Measurements from ENCODE around the gene FLNC. TPM values are rescaled to one million over a fixed set of nuclear protein-coding genes. Genes with fewer than 3 reads are reported as not detected.
A peak's percentile ranks its signal among the peaks of the same experiment; 100 is the strongest.

Gene FLNC
- total RNA-seq, 1 donor from 2014 or later, result 839 TPM

DNA sequence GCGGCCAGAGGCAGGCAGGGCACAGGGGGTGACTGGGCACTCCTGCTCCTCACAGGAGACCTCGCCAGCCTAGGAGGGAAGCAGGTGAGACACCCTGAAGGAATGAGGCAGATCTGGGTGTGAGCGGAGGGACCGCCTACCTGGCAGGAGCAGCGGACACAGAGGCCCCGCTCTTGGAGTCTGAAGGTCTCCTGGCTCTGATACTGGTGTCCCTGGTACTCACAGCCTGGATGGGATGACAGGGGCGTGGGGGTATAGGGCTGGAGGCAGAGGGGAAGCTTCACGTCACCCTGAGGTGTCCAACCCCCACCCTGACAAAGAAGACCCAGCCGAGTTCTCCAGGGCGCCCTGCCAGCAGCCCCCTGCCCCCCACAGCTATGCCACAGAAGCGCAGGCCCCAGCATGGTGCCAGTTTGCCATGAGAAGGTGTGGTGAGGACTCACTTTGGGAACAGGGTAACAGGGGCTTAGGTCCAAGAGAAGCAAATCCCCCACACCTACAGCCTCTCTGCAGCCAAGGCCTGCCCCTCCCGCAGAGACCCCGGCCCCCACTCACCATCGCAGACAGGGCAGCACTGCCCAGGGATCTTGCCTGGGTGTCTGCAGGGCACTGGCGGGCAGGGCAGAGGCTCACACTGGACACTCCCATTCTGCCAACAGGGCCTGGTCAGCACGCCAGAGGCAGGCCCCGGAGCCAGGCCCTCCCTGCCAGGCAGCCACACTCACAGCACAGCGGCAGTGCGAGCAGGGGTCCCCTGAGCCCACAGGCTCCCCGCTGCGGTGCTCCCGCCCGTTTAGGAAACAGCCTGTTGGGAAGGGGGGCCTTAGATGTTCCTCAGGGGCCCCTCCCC is 63.3 kb downstream of the FLNC start:
- TF ChIP-seq, protein P1, sequence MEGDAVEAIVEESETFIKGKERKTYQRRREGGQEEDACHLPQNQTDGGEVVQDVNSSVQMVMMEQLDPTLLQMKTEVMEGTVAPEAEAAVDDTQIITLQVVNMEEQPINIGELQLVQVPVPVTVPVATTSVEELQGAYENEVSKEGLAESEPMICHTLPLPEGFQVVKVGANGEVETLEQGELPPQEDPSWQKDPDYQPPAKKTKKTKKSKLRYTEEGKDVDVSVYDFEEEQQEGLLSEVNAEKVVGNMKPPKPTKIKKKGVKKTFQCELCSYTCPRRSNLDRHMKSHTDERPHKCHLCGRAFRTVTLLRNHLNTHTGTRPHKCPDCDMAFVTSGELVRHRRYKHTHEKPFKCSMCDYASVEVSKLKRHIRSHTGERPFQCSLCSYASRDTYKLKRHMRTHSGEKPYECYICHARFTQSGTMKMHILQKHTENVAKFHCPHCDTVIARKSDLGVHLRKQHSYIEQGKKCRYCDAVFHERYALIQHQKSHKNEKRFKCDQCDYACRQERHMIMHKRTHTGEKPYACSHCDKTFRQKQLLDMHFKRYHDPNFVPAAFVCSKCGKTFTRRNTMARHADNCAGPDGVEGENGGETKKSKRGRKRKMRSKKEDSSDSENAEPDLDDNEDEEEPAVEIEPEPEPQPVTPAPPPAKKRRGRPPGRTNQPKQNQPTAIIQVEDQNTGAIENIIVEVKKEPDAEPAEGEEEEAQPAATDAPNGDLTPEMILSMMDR (IDR thresholded peaks at IDR 0.05; ENCODE audit: borderline replicate concordance), result no peak
- H3K4me1 ChIP-seq, result peaks cover 8% of the 10 kb centered on the region
- no peak overlapping the region for H3K4me3 ChIP-seq
- H3K9me3 ChIP-seq (replicated peaks), result no peaks in the 10 kb centered on the region
- DNase-seq, result peak; percentile 7
- no peak overlapping the region for H3K27ac ChIP-seq (replicated peaks)
- intact Hi-C loops (cut with micrococcal nuclease), result no loop called here
- H3K36me3 ChIP-seq, result no peaks in the 10 kb centered on the region
- peaks cover 35% of the 10 kb centered on the region for H3K27me3 ChIP-seq (ENCODE audit: low read depth)

DNA sequence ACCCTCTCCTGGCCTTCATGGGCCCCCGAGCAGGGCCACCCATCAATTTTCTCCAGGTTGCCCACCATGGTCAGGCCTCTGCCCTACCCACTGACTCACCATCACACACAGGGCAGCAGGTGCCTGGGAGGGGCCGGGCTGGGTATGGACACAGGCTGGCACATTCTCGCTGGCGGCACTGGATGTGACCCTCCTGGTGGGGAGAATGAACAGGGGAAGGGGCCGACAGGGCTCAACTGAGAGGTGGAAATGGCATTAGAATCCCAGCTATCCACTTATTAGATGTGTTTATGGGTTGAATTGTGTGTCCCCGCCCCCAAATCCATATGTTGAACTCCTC is 63.9 kb downstream of the FLNC start:
- Histone ChIP-seq H3K36me3 (no peaks in the 10 kb centered on the region), H3K27me3 (ENCODE audit: low read depth) (peaks cover 32% of the 10 kb centered on the region), H3K4me1 (peaks cover 8% of the 10 kb centered on the region), H3K4me3 (no peak overlapping the region), H3K27ac (replicated peaks) (no peak overlapping the region), H3K9me3 (replicated peaks) (peaks cover 2% of the 10 kb centered on the region)
- intact Hi-C loops (cut with micrococcal nuclease), result no loop called here
- TF ChIP-seq, protein P1 (IDR thresholded peaks at IDR 0.05; ENCODE audit: borderline replicate concordance), result no peak
- peak; percentile 5 for DNase-seq

DNA sequence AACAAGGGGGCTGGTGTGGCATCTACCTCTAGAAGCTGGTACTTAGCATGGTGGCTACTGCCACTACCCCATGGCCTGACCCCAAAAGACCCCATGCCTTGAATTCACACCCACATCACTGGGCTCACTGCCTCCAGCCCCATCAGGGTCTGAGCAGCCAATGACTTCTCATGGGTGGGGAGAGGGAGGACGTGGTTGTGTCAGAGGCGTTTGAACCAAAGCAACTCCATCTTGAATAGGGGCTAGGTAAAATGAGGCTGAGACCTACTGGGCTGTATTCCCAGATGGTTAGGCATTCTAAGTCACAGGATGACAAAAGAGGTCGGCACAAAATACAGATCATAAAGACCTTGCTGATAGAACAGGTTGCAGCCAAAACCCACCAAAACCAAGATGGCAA is 65.1 kb downstream of the FLNC start:
- Histone ChIP-seq H3K9me3 (replicated peaks) (peaks cover 11% of the 10 kb centered on the region), H3K27me3 (ENCODE audit: low read depth) (peaks cover 23% of the 10 kb centered on the region), H3K27ac (replicated peaks) (no peak overlapping the region), H3K36me3 (no peaks in the 10 kb centered on the region), H3K4me3 (no peak overlapping the region), H3K4me1 (peaks cover 8% of the 10 kb centered on the region)
- intact Hi-C loops (cut with micrococcal nuclease), result no loop called here
- peak; percentile 3 for DNase-seq
- TF ChIP-seq, protein P1 (IDR thresholded peaks at IDR 0.05; ENCODE audit: borderline replicate concordance), result no peak

DNA sequence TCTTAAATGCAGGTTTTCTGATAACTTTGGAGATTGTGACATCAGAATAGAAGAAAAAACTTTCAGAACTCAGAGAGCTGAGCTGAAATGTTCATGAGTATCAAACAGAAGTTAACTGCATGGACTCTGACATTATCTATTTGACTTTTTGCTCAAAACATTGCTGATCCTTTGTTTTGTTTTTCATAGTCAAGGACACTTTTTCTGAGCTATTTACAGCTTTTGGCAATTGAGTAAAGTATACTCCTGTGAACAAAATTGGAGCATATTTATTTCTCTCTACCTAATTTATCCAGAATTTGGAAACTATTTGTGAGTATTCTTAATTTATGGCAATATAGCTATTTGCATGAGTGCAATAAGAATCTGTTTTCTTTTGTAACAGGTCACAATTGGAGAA is 69.2 kb downstream of the FLNC start:
- H3K4me1 ChIP-seq, result no peaks in the 10 kb centered on the region
- H3K27me3 ChIP-seq (ENCODE audit: low read depth), result peaks cover 8% of the 10 kb centered on the region
- no peak overlapping the region for H3K4me3 ChIP-seq
- DNase-seq, result no peak
- H3K36me3 ChIP-seq, result no peaks in the 10 kb centered on the region
- intact Hi-C loops (cut with micrococcal nuclease), result no loop called here
- H3K9me3 ChIP-seq (replicated peaks), result peaks cover 11% of the 10 kb centered on the region
- no peak overlapping the region for H3K27ac ChIP-seq (replicated peaks)
- TF ChIP-seq, protein P1 (IDR thresholded peaks at IDR 0.05; ENCODE audit: borderline replicate concordance), result no peak

DNA sequence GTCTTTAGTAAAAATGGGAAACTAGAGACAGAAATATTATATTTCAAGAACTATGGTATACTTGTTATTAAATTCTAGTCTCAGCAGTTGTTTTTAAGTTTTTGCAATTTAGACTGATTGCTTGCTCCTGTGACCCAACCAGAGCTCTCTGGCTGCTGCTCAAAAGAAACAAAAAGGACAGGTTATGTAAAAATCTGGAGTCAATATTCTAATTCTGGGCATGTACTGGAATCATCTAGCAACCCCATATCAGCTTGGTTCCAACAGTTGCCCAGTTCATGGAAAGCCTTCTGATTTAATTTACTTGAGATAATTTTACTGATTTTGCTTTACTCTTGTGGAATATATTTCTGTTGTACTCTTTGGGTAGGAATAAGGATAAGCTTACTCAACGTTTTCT is 70.0 kb downstream of the FLNC start:
- TF ChIP-seq, protein P1 (IDR thresholded peaks at IDR 0.05; ENCODE audit: borderline replicate concordance), result no peak
- Histone ChIP-seq H3K4me1 (no peaks in the 10 kb centered on the region), H3K9me3 (replicated peaks) (peaks cover 11% of the 10 kb centered on the region), H3K27ac (replicated peaks) (no peak overlapping the region), H3K27me3 (ENCODE audit: low read depth) (peaks cover 14% of the 10 kb centered on the region), H3K4me3 (no peak overlapping the region), H3K36me3 (no peaks in the 10 kb centered on the region)
- no peak for DNase-seq
- intact Hi-C loops (cut with micrococcal nuclease), result loop anchor here (10.0 kb wide), 1 partner anchor 195 kb away; no protein-coding TSS in a partner anchor
